Activated naive CD4-positive, alpha-beta T cell treated with anti-CD3 and anti-CD28 coated beads, Interleukin-2, amount 50 U/mL, for 72 hours (primary cell): ENCODE data around the gene DYNC1H1. TPM values are rescaled to one million over a fixed set of nuclear protein-coding genes. Genes with fewer than 3 reads are reported as not detected.
"Not testable (repeated sequence)": the region's sequence is repeated elsewhere in the genome, so short reads cannot be mapped to it uniquely, and the experiment has no call there.

Experiments used
- ATAC-seq, 2 donors: fragments of 150-1000 bp; cut with Tn5 transposase; 2 replicates each; pipeline ENCODE4 v1.10.0; 2021; ENCODE audit warnings: mild to moderate bottlenecking in 2 of 2, moderate library complexity in 2 of 2
- DNase-seq, 2 donors: peaks; one replicate each; pipeline ENCODE4 v3.0.0; 2021 to 2022; ENCODE audit warnings: low spot score in 2 of 2
- H3K27ac Mint-ChIP-seq, 2 donors: one replicate each; pipeline ENCODE4 v1.8.0; 2022; ENCODE audit warnings: mild to moderate bottlenecking in 2 of 2, mixed read lengths in 2 of 2
- H3K36me3 Mint-ChIP-seq, 2 donors: one replicate each; pipeline ENCODE4 v1.8.0; 2022; ENCODE audit warnings: mixed read lengths in 2 of 2
- H3K9me3 Mint-ChIP-seq, 2 donors: one replicate each; pipeline ENCODE4 v1.8.0; 2022; ENCODE audit warnings: mixed read lengths in 2 of 2
- total RNA-seq, 2 donors: library from RNA; stranded (reverse); gene quantifications; one replicate each; pipeline ENCODE4 v1.2.3, GENCODE V29; 2022

The DYNC1H1 gene
- total RNA-seq, 2 donors from 2014 or later = 368 to 465 TPM

- peaks cover 6 to 22% of the 10 kb centered on the region in 2 donors for H3K36me3 Mint-ChIP-seq
- not testable (repeated sequence) for H3K27ac Mint-ChIP-seq, ATAC-seq, DNase-seq, H3K9me3 Mint-ChIP-seq
These were observed 7.1 kb downstream of the DYNC1H1 start for GRCh38 chr14:101971458-101971857.

DNA sequence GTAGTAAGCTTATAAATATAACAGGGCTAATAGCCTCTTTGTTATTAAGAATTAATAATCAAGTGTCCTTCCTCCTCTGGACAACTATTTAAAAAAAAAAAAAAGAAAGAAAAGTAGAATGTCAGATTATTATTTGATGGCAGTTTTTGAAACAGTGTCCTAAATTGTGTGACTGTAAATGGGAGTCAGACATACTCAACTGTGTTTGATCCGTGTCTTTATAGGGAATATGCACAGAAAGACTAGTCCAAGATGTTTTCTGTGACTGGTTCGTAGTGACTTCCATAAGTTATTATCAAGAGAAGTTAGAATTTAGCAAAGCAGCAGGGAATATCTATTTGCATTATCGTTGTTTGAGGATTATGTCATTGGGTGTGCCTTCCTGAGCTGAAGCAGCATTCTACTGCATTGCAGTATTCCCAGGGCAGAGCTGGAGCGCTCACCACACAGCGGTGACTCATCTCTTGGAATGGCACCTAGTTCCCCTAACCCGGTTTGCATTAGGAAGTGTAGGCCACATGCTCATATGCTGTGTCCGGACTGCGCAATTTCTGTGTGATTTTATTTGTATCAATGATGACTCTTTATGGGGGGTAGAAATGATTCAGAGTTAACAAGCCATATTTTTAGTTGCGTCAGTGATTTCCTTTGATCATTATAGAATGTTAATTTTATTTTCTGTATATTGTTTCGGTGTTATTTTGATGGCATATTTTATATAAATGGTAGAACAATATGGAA lies 7.9 kb downstream of the DYNC1H1 start:
- peaks cover 6 to 22% of the 10 kb centered on the region in 2 donors for H3K36me3 Mint-ChIP-seq
- no peak for DNase-seq
- H3K27ac Mint-ChIP-seq = peak overlapping the region in 1 of 2 donors; percentile 19
- no peak for ATAC-seq
- H3K9me3 Mint-ChIP-seq = no peaks in the 10 kb centered on the region

GRCh38 chr14:101973356-101973755 lies 9.0 kb downstream of the DYNC1H1 start:
- Mint-ChIP-seq H3K27ac (peak overlapping the region in 1 of 2 donors; percentile 72), H3K9me3 (no peaks in the 10 kb centered on the region), H3K36me3 (peaks cover 6 to 15% of the 10 kb centered on the region in 2 donors)
- ATAC-seq (no peak), DNase-seq (no peak)

GRCh38 chr14:101975231-101975630 lies 10.9 kb downstream of the DYNC1H1 start:
- H3K27ac Mint-ChIP-seq = peak overlapping the region in 1 of 2 donors; percentile 79
- H3K9me3 Mint-ChIP-seq = no peaks in the 10 kb centered on the region
- DNase-seq = no peak
- peaks cover 12 to 17% of the 10 kb centered on the region in 2 donors for H3K36me3 Mint-ChIP-seq
- ATAC-seq = no peak

GRCh38 chr14:101977311-101978071 lies 13.1 kb downstream of the DYNC1H1 start:
- DNase-seq (no peak), ATAC-seq (no peak)
- Mint-ChIP-seq H3K27ac (no peak overlapping the region), H3K36me3 (peaks cover 12 to 18% of the 10 kb centered on the region in 2 donors), H3K9me3 (no peaks in the 10 kb centered on the region)

GRCh38 chr14:101979666-101980065 lies 15.3 kb downstream of the DYNC1H1 start:
- Mint-ChIP-seq H3K36me3 (peaks cover 12 to 27% of the 10 kb centered on the region in 2 donors), H3K9me3 (no peaks in the 10 kb centered on the region), H3K27ac (peak overlapping the region in 1 of 2 donors; percentile 69)
- DNase-seq (no peak), ATAC-seq (no peak)

- ATAC-seq = no peak
- H3K27ac Mint-ChIP-seq = peak overlapping the region; percentile 65 to 69
These were observed 15.9 kb downstream of the DYNC1H1 start for GRCh38 chr14:101980251-101980650.

DNA sequence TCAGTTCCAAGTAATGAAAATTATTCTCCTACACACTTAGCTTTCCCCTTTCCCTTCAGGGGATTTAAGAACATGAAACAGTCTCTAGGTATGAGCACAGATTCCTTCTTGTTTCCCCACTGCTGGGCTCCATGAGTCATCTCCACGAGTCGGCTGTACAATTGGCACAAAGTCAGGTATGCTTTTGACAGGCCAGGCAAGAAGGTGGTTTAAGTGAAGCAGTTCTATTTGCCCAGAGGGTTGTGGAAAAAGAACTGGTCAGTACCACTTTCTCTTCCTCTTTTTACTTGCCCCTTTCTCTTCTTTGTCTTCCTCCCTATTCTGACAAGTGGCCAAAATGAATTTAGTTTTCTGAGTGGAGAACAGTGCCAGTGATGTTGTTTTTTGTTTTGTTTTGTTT lies 16.3 kb downstream of the DYNC1H1 start:
- ATAC-seq (peak; percentile 71 to 95), DNase-seq (no peak)
- no peaks in the 10 kb centered on the region for H3K9me3 Mint-ChIP-seq
- H3K36me3 Mint-ChIP-seq = peaks cover 10 to 30% of the 10 kb centered on the region in 2 donors
- H3K27ac Mint-ChIP-seq = peak overlapping the region; percentile 65 to 76

More at GRCh38 chr14:101980251-101980650, 15.9 kb downstream of the DYNC1H1 start:
- Mint-ChIP-seq H3K9me3 (no peaks in the 10 kb centered on the region), H3K36me3 (peaks cover 8 to 27% of the 10 kb centered on the region in 2 donors)
- DNase-seq = no peak

- no peak for DNase-seq
- no peaks in the 10 kb centered on the region for H3K9me3 Mint-ChIP-seq
- H3K27ac Mint-ChIP-seq = no peak overlapping the region
- H3K36me3 Mint-ChIP-seq = peaks cover 16 to 36% of the 10 kb centered on the region in 2 donors
- ATAC-seq = no peak
These were observed 18.2 kb downstream of the DYNC1H1 start for GRCh38 chr14:101982621-101983020.

DNA sequence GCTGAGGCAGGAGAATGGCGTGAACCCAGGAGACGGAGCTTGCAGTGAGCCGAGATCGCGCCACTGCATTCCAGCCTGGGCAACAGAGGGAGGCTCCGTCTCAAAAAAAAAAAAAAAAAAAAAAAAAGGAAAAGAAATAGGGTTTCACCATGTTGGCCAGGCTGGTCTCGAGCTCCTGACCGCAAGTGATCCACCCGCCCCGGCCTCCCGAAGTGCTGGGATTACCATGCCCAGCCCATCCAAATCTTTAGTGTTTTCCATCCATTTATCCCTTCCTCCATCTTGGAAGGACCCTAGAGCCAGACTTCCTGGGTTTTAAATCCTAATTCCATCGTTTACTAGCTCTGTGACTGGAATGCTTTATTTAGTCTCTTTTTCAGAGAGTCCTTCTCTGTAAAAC lies 20.5 kb downstream of the DYNC1H1 start:
- DNase-seq, H3K9me3 Mint-ChIP-seq, ATAC-seq: not testable (repeated sequence)
- peaks cover 15 to 46% of the 10 kb centered on the region in 2 donors for H3K36me3 Mint-ChIP-seq
- H3K27ac Mint-ChIP-seq = peak overlapping the region in 1 of 2 donors; percentile 77

DNA sequence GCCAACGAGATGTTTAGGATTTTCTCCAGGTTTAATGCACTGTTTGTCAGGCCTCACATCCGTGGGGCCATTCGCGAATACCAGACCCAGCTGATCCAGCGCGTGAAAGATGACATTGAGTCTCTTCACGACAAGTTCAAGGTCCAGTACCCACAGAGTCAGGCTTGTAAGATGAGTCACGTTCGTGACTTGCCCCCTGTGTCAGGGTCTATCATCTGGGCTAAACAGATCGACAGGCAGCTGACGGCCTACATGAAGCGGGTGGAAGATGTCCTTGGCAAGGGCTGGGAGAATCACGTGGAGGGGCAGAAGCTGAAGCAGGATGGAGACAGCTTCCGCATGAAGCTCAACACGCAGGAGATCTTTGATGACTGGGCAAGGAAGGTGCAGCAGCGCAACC lies 21.6 kb downstream of the DYNC1H1 start:
- no peaks in the 10 kb centered on the region for H3K9me3 Mint-ChIP-seq
- peaks cover 15 to 43% of the 10 kb centered on the region in 2 donors for H3K36me3 Mint-ChIP-seq
- H3K27ac Mint-ChIP-seq = peak overlapping the region in 1 of 2 donors; percentile 67
- DNase-seq (no peak), ATAC-seq (no peak)

- ATAC-seq = no peak
- H3K27ac Mint-ChIP-seq = peak overlapping the region in 1 of 2 donors; percentile 36
- H3K9me3 Mint-ChIP-seq = no peaks in the 10 kb centered on the region
- H3K36me3 Mint-ChIP-seq = peaks cover 15 to 47% of the 10 kb centered on the region in 2 donors
- no peak for DNase-seq
These were observed 22.6 kb downstream of the DYNC1H1 start for GRCh38 chr14:101986953-101987352.

- Mint-ChIP-seq H3K36me3 (peaks cover 16 to 53% of the 10 kb centered on the region in 2 donors), H3K9me3 (no peaks in the 10 kb centered on the region), H3K27ac (peak overlapping the region; percentile 55 to 96)
- peak in 1 of 2 donors; percentile 60 for ATAC-seq
- no peak for DNase-seq
These were observed 24.0 kb downstream of the DYNC1H1 start for GRCh38 chr14:101988377-101988776.

DNA sequence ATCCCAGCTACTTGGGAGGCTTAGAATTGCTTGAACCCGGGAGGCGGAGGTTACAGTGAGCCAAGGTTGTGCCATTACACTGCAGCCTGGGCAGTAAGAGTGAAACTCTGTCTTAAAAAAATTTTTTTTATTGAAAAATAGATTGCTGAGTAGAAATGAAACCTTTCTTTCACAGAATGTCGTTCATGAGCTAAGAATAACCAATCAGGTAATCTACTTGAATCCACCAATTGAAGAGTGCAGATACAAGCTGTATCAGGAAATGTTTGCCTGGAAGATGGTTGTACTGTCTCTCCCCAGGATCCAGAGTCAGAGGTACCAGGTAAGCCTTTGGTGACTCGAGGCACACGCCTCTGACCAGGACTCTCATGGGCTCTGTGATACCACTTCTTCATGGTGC lies 27.0 kb downstream of the DYNC1H1 start:
- H3K9me3 Mint-ChIP-seq = no peaks in the 10 kb centered on the region
- peaks cover 22 to 62% of the 10 kb centered on the region in 2 donors for H3K36me3 Mint-ChIP-seq
- ATAC-seq = peak in 1 of 2 donors; percentile 69
- DNase-seq = no peak
- peak overlapping the region in 1 of 2 donors; percentile 87 for H3K27ac Mint-ChIP-seq

- no peak for ATAC-seq
- peaks cover 22 to 61% of the 10 kb centered on the region in 2 donors for H3K36me3 Mint-ChIP-seq
- DNase-seq = no peak
- no peaks in the 10 kb centered on the region for H3K9me3 Mint-ChIP-seq
- H3K27ac Mint-ChIP-seq = peak overlapping the region; percentile 54 to 75
These were observed 28.3 kb downstream of the DYNC1H1 start for GRCh38 chr14:101992708-101993107.

- Mint-ChIP-seq H3K36me3 (peaks cover 27 to 44% of the 10 kb centered on the region in 2 donors), H3K9me3 (no peaks in the 10 kb centered on the region), H3K27ac (peak overlapping the region in 1 of 2 donors; percentile 68)
- no peak for DNase-seq
- no peak for ATAC-seq
These were observed 33.3 kb downstream of the DYNC1H1 start for GRCh38 chr14:101997429-101998336.
